ENCODE results near the gene CEP295NL.
"Not testable (repeated sequence)": the region's sequence is repeated elsewhere in the genome, so short reads cannot be mapped to it uniquely, and the experiment has no call there.

CEP295NL gene

DNA sequence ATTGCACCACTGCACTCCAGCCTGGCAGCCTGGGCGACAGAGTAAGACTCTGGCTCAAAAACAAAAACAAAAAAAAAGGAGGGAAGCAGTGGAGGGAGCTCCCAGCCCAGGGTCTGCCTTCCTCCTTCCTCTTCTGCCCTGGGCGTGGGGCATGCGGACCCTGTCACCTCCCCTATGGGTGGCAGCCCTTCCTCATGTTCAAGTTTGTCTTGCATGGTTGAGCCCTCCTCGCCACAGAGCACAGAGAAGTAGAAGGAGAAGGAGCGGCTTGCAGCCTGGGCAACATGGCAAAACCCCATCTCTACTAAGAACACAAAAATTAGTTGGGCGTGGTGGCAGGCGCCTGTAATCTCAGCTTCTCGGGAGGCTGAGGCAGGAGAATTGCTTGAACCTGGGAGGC lies 43.6 kb upstream of the CEP295NL start:
- no peaks in the 10 kb centered on the region; the same call in 1 of the 2 replicates for H3K36me3 ChIP-seq
- no peaks in the 10 kb centered on the region for H3K27me3 ChIP-seq (ENCODE audit: insufficient read depth, low read depth, severe bottlenecking)
- peaks cover 22% of the 10 kb centered on the region for H3K9me3 ChIP-seq (ENCODE audit: severe bottlenecking)
- H3K27ac ChIP-seq: no peak overlapping the region
- no peak overlapping the region for H3K4me3 ChIP-seq (ENCODE audit: low read depth, low read length)
- no peak for DNase-seq
- TF ChIP-seq, protein P1, sequence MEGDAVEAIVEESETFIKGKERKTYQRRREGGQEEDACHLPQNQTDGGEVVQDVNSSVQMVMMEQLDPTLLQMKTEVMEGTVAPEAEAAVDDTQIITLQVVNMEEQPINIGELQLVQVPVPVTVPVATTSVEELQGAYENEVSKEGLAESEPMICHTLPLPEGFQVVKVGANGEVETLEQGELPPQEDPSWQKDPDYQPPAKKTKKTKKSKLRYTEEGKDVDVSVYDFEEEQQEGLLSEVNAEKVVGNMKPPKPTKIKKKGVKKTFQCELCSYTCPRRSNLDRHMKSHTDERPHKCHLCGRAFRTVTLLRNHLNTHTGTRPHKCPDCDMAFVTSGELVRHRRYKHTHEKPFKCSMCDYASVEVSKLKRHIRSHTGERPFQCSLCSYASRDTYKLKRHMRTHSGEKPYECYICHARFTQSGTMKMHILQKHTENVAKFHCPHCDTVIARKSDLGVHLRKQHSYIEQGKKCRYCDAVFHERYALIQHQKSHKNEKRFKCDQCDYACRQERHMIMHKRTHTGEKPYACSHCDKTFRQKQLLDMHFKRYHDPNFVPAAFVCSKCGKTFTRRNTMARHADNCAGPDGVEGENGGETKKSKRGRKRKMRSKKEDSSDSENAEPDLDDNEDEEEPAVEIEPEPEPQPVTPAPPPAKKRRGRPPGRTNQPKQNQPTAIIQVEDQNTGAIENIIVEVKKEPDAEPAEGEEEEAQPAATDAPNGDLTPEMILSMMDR (IDR thresholded peaks at IDR 0.05; ENCODE audit: low read depth, low read length): no peak

DNA sequence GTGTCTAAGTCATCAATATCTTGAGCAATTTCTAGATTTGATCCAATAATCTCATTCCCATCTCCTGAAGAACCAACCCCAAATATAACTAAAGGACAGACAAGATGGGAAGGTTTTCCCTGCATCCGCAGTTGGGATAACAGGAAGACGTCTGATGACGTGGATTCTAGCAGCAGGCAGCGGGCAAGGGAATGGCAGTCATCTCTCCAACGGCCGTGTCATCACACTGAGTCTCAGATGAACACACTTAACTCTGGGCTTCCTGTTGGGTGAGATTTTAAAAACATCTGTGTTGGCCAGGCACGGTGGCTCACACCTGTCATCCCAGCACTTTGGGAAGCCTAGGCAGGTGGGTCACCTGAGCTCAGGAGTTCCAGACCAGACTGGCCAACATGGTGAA lies 43.1 kb upstream of the CEP295NL start:
- Histone ChIP-seq H3K27ac (no peak overlapping the region), H3K9me3 (ENCODE audit: severe bottlenecking) (peaks cover 17% of the 10 kb centered on the region), H3K27me3 (ENCODE audit: insufficient read depth, low read depth, severe bottlenecking) (no peaks in the 10 kb centered on the region), H3K4me3 (ENCODE audit: low read depth, low read length) (no peak overlapping the region), H3K36me3 (no peaks in the 10 kb centered on the region; the same call in 1 of the 2 replicates)
- TF ChIP-seq, protein P1 (IDR thresholded peaks at IDR 0.05; ENCODE audit: low read depth, low read length): no peak
- no peak for DNase-seq

DNA sequence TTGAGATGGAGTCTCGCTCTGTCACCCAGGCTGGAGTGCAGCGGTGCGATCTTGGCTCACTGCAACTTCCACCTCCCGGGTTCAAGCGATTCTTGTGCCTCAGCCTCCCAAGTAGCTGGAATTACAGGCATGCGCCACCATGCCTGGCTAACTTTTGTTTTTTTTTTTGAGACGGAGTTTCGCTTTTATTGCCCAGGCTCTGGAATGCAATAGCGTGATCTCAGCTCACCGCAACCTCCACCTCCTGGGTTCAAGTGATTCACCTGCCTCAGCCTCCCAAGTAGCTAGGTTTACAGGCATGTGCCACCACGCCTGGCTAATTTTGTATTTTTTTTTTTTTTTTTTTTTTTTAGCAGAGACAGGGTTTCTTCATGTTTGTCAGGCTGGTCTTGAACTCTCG lies 42.5 kb upstream of the CEP295NL start:
- not testable (repeated sequence) for H3K36me3 ChIP-seq; H3K27me3 ChIP-seq (ENCODE audit: insufficient read depth, low read depth, severe bottlenecking); DNase-seq; H3K27ac ChIP-seq; H3K4me3 ChIP-seq (ENCODE audit: low read depth, low read length)
- H3K9me3 ChIP-seq (ENCODE audit: severe bottlenecking): peaks cover 11% of the 10 kb centered on the region

DNA sequence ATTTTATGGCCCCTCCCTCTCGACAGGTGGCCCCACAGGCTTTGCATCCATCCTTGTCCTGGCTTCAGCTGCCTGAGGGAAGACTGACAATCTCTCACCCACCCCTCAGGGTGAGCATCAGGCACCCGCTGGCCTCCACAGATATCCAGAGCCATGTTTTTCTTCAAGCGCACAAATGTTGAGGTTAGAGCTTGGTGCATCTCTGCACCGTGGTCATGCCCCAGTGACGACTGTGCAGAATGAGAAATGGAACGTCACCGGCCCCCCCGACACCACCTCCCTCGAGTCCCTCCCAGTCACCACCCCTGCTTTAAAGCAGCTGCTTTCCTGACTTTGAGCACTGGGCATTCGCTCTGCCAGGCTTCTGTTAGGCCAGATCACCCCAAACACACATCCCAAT lies 42.0 kb upstream of the CEP295NL start:
- TF ChIP-seq, protein P1 (IDR thresholded peaks at IDR 0.05; ENCODE audit: low read depth, low read length): no peak
- DNase-seq: no peak
- Histone ChIP-seq H3K27me3 (ENCODE audit: insufficient read depth, low read depth, severe bottlenecking) (no peaks in the 10 kb centered on the region), H3K9me3 (ENCODE audit: severe bottlenecking) (peaks cover 6% of the 10 kb centered on the region), H3K36me3 (no peaks in the 10 kb centered on the region), H3K27ac (no peak overlapping the region), H3K4me3 (ENCODE audit: low read depth, low read length) (no peak overlapping the region)

DNA sequence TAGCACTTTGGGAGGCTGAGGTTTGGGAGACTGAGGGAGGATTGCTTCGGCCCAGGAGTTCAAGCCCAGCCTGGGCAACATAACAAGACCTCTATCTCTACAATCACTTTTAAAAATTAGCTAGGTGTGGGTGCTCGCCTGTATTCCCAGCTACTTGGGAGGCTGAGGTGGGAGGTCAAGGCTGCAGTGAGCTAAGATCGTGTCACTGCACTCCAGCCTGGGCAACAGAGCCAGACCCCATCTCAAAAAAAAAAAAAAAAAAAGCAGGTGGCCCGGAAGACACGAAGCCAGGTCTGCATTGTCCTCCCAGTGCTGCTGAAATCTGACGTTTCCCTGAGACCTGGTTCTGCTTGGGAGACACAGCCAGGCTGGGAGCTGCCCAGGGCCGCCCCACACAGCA lies 41.0 kb upstream of the CEP295NL start:
- Histone ChIP-seq H3K36me3 (no peaks in the 10 kb centered on the region), H3K27ac (no peak overlapping the region), H3K9me3 (ENCODE audit: severe bottlenecking) (no peaks in the 10 kb centered on the region), H3K27me3 (ENCODE audit: insufficient read depth, low read depth, severe bottlenecking) (no peaks in the 10 kb centered on the region), H3K4me3 (ENCODE audit: low read depth, low read length) (no peak overlapping the region)
- DNase-seq: no peak
- TF ChIP-seq, protein P1 (IDR thresholded peaks at IDR 0.05; ENCODE audit: low read depth, low read length): no peak

DNA sequence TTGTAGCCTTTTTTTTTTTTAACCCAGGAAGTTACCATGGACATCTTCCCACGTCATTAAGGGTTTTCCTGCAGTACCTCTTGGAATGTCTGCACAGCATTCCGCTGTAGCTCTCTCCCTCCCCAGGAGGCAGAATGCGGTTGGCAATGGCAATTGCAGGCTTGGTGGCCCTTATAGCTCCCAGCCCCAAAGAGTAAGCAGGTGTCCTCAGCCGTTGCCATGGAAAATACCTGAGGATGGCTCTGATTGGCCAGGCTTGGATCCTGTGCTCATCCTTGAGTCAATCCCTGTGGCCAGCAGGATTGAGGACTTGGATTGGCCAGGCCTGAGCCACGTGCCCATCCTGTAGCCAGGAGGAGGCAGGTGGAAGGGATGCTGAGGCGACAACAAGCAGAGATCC lies 37.7 kb upstream of the CEP295NL start:
- Histone ChIP-seq H3K9me3 (ENCODE audit: severe bottlenecking) (no peaks in the 10 kb centered on the region), H3K4me3 (ENCODE audit: low read depth, low read length) (no peak overlapping the region), H3K27me3 (ENCODE audit: insufficient read depth, low read depth, severe bottlenecking) (no peaks in the 10 kb centered on the region), H3K36me3 (no peaks in the 10 kb centered on the region), H3K27ac (no peak overlapping the region)
- TF ChIP-seq, protein P1 (IDR thresholded peaks at IDR 0.05; ENCODE audit: low read depth, low read length): no peak
- no peak for DNase-seq
